ENCODE measurements around the gene LONP2.
"Not testable (repeated sequence)": the region's sequence is repeated elsewhere in the genome, so short reads cannot be mapped to it uniquely, and the experiment has no call there.

LONP2 gene

GRCh38 chr16:48366165-48367093 lies 122.3 kb downstream of the LONP2 start:
- peak; percentile 67 for FAIRE-seq
- DNase-seq (ENCODE audit: insufficient read length, low spot score): no peak
- no peak for TF ChIP-seq POLR2A (IDR thresholded peaks at IDR 0.05; ENCODE audit: low read depth, low read length)

DNA sequence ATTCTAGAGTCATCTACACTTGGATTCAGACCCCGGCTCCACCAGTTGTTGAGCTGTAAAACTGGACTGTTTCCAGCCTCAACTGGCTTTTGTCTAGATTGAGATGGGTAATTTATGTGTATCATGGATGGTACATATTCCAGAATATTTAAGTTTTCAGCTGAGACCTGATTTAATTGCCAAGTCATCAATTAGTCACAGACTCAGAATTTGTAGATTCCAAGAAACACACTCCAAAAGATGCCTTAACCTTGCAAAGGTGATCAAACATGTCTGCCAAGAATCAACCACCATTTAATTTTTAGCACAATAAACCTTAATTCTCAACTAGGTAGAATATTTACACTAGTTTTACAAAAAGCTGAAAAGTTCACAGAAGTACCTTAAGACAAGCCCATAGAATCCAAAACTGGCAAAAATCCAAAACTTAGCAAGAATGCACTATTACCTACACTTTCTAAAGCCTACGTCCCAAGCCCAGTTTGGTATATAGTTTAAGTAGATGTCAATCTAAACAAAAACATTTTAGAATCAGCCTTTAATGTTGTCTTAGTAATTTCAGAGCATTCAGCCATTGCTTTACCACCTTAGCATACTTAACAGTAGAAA lies 123.4 kb downstream of the LONP2 start:
- FAIRE-seq: peak; percentile 11
- no peak for DNase-seq (ENCODE audit: insufficient read length, low spot score)
- TF ChIP-seq POLR2A (IDR thresholded peaks at IDR 0.05; ENCODE audit: low read depth, low read length): no peak

GRCh38 chr16:48369765-48370164 lies 125.7 kb downstream of the LONP2 start:
- DNase-seq (ENCODE audit: insufficient read length, low spot score) (no peak), FAIRE-seq (no peak)
- TF ChIP-seq POLR2A (IDR thresholded peaks at IDR 0.05; ENCODE audit: low read depth, low read length): no peak

- FAIRE-seq: no peak
- DNase-seq (ENCODE audit: insufficient read length, low spot score): no peak
- no peak for TF ChIP-seq POLR2A (IDR thresholded peaks at IDR 0.05; ENCODE audit: low read depth, low read length)
Observed at GRCh38 chr16:48370229-48370628, 126.1 kb downstream of the LONP2 start.

- FAIRE-seq; DNase-seq (ENCODE audit: insufficient read length, low spot score): not testable (repeated sequence)
Observed at GRCh38 chr16:48370668-48371392, 126.7 kb downstream of the LONP2 start.

DNA sequence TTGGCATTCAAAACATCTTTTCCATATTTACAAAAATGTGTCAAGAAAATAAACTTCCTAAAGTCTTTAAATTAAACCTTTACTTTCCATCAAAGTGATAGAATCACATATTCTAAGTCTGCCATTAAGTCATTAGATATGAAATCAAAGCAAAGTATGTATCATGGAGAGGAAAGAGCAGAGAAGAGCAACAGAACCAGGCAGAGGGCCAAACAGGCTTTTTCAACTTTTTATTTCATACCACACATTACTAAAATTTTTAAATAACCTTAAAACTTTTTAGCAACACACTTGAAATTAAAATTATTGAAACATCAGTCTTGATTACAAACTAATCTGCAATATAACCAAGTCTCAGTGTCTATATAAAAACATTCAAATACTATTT lies 127.3 kb downstream of the LONP2 start:
- no peak for DNase-seq (ENCODE audit: insufficient read length, low spot score)
- FAIRE-seq: peak; percentile 15
- TF ChIP-seq POLR2A (IDR thresholded peaks at IDR 0.05; ENCODE audit: low read depth, low read length): no peak

GRCh38 chr16:48372744-48373143 lies 128.6 kb downstream of the LONP2 start:
- no peak for DNase-seq (ENCODE audit: insufficient read length, low spot score)
- TF ChIP-seq POLR2A (IDR thresholded peaks at IDR 0.05; ENCODE audit: low read depth, low read length): no peak
- no peak for FAIRE-seq

- no peak for DNase-seq (ENCODE audit: insufficient read length, low spot score)
- FAIRE-seq: peak; percentile 48
- no peak for TF ChIP-seq POLR2A (IDR thresholded peaks at IDR 0.05; ENCODE audit: low read depth, low read length)
Observed at GRCh38 chr16:48373258-48374029, 129.3 kb downstream of the LONP2 start.

GRCh38 chr16:48374255-48374654 lies 130.2 kb downstream of the LONP2 start:
- FAIRE-seq: no peak
- no peak for TF ChIP-seq POLR2A (IDR thresholded peaks at IDR 0.05; ENCODE audit: low read depth, low read length)
- DNase-seq (ENCODE audit: insufficient read length, low spot score): no peak

DNA sequence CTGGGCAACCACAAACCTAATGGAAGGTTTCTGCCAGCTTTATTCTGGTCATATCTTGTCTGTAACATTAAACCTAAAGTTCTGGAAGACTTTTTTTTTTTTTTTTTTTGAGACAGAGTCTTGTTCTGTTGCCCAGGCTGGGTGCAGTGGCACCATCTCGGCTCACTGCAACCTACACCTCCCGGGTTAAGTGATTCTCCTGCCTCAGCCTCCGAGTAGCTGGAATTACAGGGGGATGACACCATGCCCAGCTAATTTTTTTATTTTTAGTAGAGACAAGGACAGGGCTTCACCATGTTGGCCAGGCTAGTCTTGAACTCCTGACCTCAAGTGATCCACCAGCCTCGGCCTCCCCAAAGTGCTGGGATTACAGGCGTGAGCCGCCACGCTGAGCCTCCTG lies 133.2 kb downstream of the LONP2 start:
- not testable (repeated sequence) for DNase-seq (ENCODE audit: insufficient read length, low spot score); FAIRE-seq

DNA sequence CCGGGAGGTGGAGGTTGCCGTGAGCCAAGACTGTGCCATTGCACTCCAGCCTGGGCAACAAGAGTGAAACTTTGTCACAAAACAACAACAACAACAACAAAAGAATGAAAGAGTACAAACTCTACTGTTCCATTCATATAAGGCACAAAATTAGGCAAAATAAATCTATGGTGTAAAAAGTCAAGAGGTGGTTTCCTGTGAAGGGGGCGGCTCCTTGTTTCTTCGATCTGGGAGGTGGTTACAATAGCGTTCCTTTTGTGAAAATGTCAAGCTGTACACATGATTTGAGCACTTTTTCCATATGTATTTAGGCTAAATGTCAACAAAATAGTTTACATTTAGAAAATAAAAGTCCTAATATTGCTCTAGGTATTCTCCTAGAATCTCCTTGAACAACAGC lies 134.2 kb downstream of the LONP2 start:
- DNase-seq (ENCODE audit: insufficient read length, low spot score) (no peak), FAIRE-seq (no peak)
- no peak for TF ChIP-seq POLR2A (IDR thresholded peaks at IDR 0.05; ENCODE audit: low read depth, low read length)

DNA sequence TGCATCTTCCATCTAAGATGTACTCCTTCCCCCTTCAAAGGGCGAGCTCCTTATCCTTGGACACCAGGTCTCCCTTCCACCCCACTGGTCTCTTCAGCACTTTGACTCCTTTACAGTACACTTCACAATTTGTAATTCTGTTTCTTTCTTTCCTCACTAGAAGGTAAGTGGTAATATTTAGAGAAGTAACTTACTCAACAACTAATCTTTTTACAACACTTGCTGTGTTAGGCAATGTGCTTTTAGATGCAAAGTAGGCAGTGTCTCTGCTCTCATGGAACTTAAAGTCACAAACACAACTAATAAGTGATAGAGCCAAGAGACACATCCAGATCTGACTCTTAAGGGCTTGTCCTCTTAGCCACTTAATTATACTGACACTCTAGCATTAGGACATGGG lies 134.7 kb downstream of the LONP2 start:
- no peak for FAIRE-seq

GRCh38 chr16:48381201-48381600 lies 137.1 kb downstream of the LONP2 start:
- DNase-seq (ENCODE audit: insufficient read length, low spot score) (no peak), FAIRE-seq (no peak)
- TF ChIP-seq POLR2A (IDR thresholded peaks at IDR 0.05; ENCODE audit: low read depth, low read length): no peak

More for the DNA sequence above, 134.7 kb downstream of the LONP2 start:
- TF ChIP-seq POLR2A (IDR thresholded peaks at IDR 0.05; ENCODE audit: low read depth, low read length): no peak
- no peak for DNase-seq (ENCODE audit: insufficient read length, low spot score)

DNA sequence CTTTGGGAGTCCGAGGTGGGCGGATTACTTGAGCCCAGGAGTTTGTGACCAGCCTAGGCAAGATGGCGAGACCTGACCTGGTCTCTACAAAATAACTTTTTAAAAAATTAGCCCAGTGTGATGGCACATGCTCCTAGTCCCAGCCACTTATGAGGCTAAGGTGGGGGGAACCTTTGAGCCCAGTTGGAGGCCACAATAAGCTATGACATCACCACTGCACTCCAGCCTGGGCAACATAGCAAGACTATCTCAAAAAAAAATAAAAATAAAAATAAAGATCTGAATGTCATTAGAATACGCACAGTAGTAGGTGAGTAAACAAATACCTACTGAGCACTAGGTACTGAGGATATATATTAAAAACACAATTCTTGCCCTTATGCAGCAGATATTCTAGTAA lies 138.0 kb downstream of the LONP2 start:
- FAIRE-seq: no peak
- TF ChIP-seq POLR2A (IDR thresholded peaks at IDR 0.05; ENCODE audit: low read depth, low read length): no peak
- no peak for DNase-seq (ENCODE audit: insufficient read length, low spot score)

All from H54 (cell line).